H1 (cell line): ENCODE results near the gene TNRC6C. TPM values are rescaled to one million over a fixed set of nuclear protein-coding genes. Genes with fewer than 3 reads are reported as not detected.

ENCODE experiments used
- CTCF ChIA-PET: fragments of 300-600 bp; sonication (Branson Sonifier 250); formaldehyde crosslinking; loops from one replicate; lab custom pipeline; 2021; ENCODE audit not compliant: partially characterized antibody; lab: Charles Lee
- POLR2A ChIA-PET: fragments of 300-600 bp; sonication (Branson Sonifier 250); formaldehyde crosslinking; loops from one replicate; lab custom pipeline; 2021; ENCODE audit warnings: inconsistent platforms; ENCODE audit not compliant: partially characterized antibody; lab: Charles Lee
- DNase-seq, 2 experiments: peaks; one replicate each; pipeline versions ENCODE4 v3.0.0 to v3.0.0-alpha.2; 2010 to 2022; ENCODE audit warnings: low spot score in 2 of 2, low read depth in 1 of 2, mixed read lengths in 1 of 2
- FAIRE-seq: peaks from 2 replicates; lab custom pipeline; 2011; peaks lifted over from hg19 to GRCh38; lab: Jason Lieb, UNC
- H2AFZ ChIP-seq: 2 replicates; pipeline ENCODE4 v1.8.1; 2012; ENCODE audit warnings: low read length, inconsistent platforms
- H2AK5ac ChIP-seq: 2 replicates; pipeline ENCODE4 v1.6.1; 2013; ENCODE audit warnings: low read depth, low read length
- H2BK120ac ChIP-seq: replicated peaks from 2 replicates; pipeline ENCODE3; 2013; ENCODE audit warnings: low read depth, low read length, inconsistent platforms
- H2BK12ac ChIP-seq: 2 replicates; pipeline ENCODE4 v1.6.1; 2013; ENCODE audit warnings: low read depth, low read length
- H2BK15ac ChIP-seq: 2 replicates; pipeline ENCODE4 v1.6.1; 2013; ENCODE audit warnings: low read length
- H2BK20ac ChIP-seq: 2 replicates; pipeline ENCODE4 v1.6.1; 2013; ENCODE audit warnings: low read length
- H2BK5ac ChIP-seq: 2 replicates; pipeline ENCODE4 v1.6.1; 2013; ENCODE audit warnings: low read depth, low read length
- H3K14ac ChIP-seq: 2 replicates; pipeline ENCODE4 v1.6.1; 2013; ENCODE audit warnings: inconsistent platforms; ENCODE audit not compliant: insufficient read length
- H3K18ac ChIP-seq: 2 replicates; pipeline ENCODE4 v1.6.1; 2013; ENCODE audit warnings: low read length; ENCODE audit errors: extremely low read depth
- H3K23ac ChIP-seq: 2 replicates; pipeline ENCODE4 v1.6.1; 2013; ENCODE audit warnings: inconsistent platforms; ENCODE audit not compliant: insufficient read length
- H3K23me2 ChIP-seq: 2 replicates; pipeline ENCODE4 v1.6.1; 2013; ENCODE audit warnings: low read depth, low read length
- H3K27ac ChIP-seq: 2 replicates; pipeline ENCODE4 v1.6.1; 2011; ENCODE audit warnings: low read depth, low read length, inconsistent platforms
- H3K27me3 ChIP-seq, 4 experiments: replicated peaks in 1 of 4; 1 replicate in 1 of 4; 2 replicates in 3 of 4; pipeline versions ENCODE4 v1.6.1 to v1.8.1; 2011 to 2013; ENCODE audit warnings: low read length in 3 of 4, mild to moderate bottlenecking in 3 of 4, inconsistent platforms in 2 of 4, mixed read lengths in 2 of 4, moderate library complexity in 1 of 4; ENCODE audit not compliant: control insufficient read depth in 3 of 4, insufficient read depth in 3 of 4; ENCODE audit errors: extremely low read depth in 1 of 4
- H3K36me3 ChIP-seq, 4 experiments: 2 replicates each; pipeline versions ENCODE4 v1.6.1 to v1.8.1; 2011 to 2013; ENCODE audit warnings: mild to moderate bottlenecking in 4 of 4, low read length in 3 of 4, moderate library complexity in 2 of 4, control low read depth in 1 of 4, inconsistent platforms in 1 of 4; ENCODE audit not compliant: insufficient read depth in 4 of 4, control insufficient read depth in 2 of 4
- H3K4ac ChIP-seq: replicated peaks from 2 replicates; pipeline ENCODE3; 2013; ENCODE audit warnings: low read length, low read depth, mixed read lengths, inconsistent platforms; ENCODE audit not compliant: insufficient read length
- H3K4me1 ChIP-seq, 4 experiments: replicated peaks in 1 of 4; 1 replicate in 1 of 4; 2 replicates in 3 of 4; pipeline versions ENCODE4 v1.6.1 to v1.8.1; 2011 to 2013; ENCODE audit warnings: low read length in 3 of 4, inconsistent platforms in 2 of 4, mixed read lengths in 1 of 4; ENCODE audit not compliant: insufficient read depth in 4 of 4, control insufficient read depth in 3 of 4
- H3K4me2 ChIP-seq, 2 experiments: 2 replicates each; pipeline versions ENCODE4 v1.6.1 to v1.8.1; 2011 to 2013; ENCODE audit warnings: low read depth in 2 of 2, low read length in 2 of 2, control low read depth in 1 of 2, inconsistent platforms in 1 of 2, mild to moderate bottlenecking in 1 of 2; ENCODE audit not compliant: insufficient read depth in 1 of 2
- H3K4me3 ChIP-seq, 4 experiments: fragments of 200-600, 300-600 bp in 1 of 4; sonication (generic), shearing (Covaris generic), sonication (Bioruptor Twin) in 1 of 4; 2 replicates each; pipeline versions ENCODE4 v1.5.1 to v1.8.1; 2011 to 2016; ENCODE audit warnings: low read length in 4 of 4, low read depth in 3 of 4, control low read depth in 2 of 4, inconsistent platforms in 2 of 4, mild to moderate bottlenecking in 2 of 4, mixed read lengths in 1 of 4, moderate library complexity in 1 of 4; ENCODE audit not compliant: insufficient read depth in 2 of 4; ENCODE audit errors: extremely low read depth in 1 of 4
- H3K56ac ChIP-seq: replicated peaks from 2 replicates; pipeline ENCODE3; 2013; ENCODE audit warnings: low read depth, mild to moderate bottlenecking, mixed read lengths, low read length, inconsistent platforms; ENCODE audit not compliant: insufficient read length
- H3K79me1 ChIP-seq: 2 replicates; pipeline ENCODE4 v1.6.1; 2013; ENCODE audit warnings: low read depth, low read length, control low read depth
- H3K79me2 ChIP-seq, 2 experiments: 2 replicates each; pipeline versions ENCODE4 v1.6.1 to v1.8.1; 2012 to 2013; ENCODE audit warnings: low read length in 2 of 2, mild to moderate bottlenecking in 2 of 2, inconsistent platforms in 1 of 2; ENCODE audit not compliant: insufficient read depth in 2 of 2, control insufficient read depth in 1 of 2
- H3K9ac ChIP-seq, 4 experiments: replicated peaks in 1 of 4; 1 replicate in 1 of 4; 2 replicates in 3 of 4; pipeline versions ENCODE4 v1.6.1 to v1.8.1; 2011 to 2013; ENCODE audit warnings: low read depth in 3 of 4, low read length in 3 of 4, control low read depth in 2 of 4, mild to moderate bottlenecking in 2 of 4, moderate library complexity in 2 of 4, inconsistent platforms in 1 of 4; ENCODE audit errors: extremely low read depth in 1 of 4
- H3K9me3 ChIP-seq, 2 experiments: 2 replicates each; pipeline versions ENCODE4 v1.6.1 to v1.8.1; 2012 to 2013; ENCODE audit warnings: mild to moderate bottlenecking in 2 of 2, moderate library complexity in 2 of 2, control low read depth in 1 of 2, inconsistent platforms in 1 of 2, low read depth in 1 of 2, low read length in 1 of 2, mixed read lengths in 1 of 2; ENCODE audit not compliant: insufficient read depth in 2 of 2
- H4K20me1 ChIP-seq, 2 experiments: replicated peaks in 1 of 2; 2 replicates each; pipeline versions ENCODE3 to v1.8.1; 2011 to 2013; ENCODE audit warnings: inconsistent platforms in 2 of 2, low read length in 2 of 2, mild to moderate bottlenecking in 1 of 2; ENCODE audit not compliant: insufficient read depth in 2 of 2, control insufficient read depth in 1 of 2
- H4K5ac ChIP-seq: 2 replicates; pipeline ENCODE4 v1.6.1; 2013; ENCODE audit warnings: low read length, low read depth, mixed read lengths, inconsistent platforms; ENCODE audit not compliant: insufficient read length
- H4K8ac ChIP-seq: 2 replicates; pipeline ENCODE4 v1.8.0; 2013; ENCODE audit warnings: mild to moderate bottlenecking, moderate library complexity, low read length, inconsistent platforms; ENCODE audit not compliant: insufficient read depth; ENCODE audit errors: extremely low read depth
- H4K91ac ChIP-seq: replicated peaks from 2 replicates; pipeline ENCODE3; 2013; ENCODE audit warnings: low read length, mixed read lengths, inconsistent platforms; ENCODE audit not compliant: insufficient read length
- ASH2L ChIP-seq: fragments of 200-600, 300-600 bp; sonication (generic); IDR thresholded peaks from one replicate; pipeline ENCODE4 v1.7.1; 2017; ENCODE audit warnings: low read length
- CTCF ChIP-seq, 3 experiments: IDR thresholded peaks; 1 replicate in 2 of 3; 2 replicates in 1 of 3; pipeline versions ENCODE4 v1.5.1 to v1.6.1; 2011; ENCODE audit warnings: low read length in 3 of 3, mild to moderate bottlenecking in 3 of 3, inconsistent platforms in 2 of 3, low read depth in 1 of 3, moderate library complexity in 1 of 3; ENCODE audit not compliant: insufficient read depth in 1 of 3; ENCODE audit errors: control extremely low read depth in 1 of 3
- E2F6 ChIP-seq: IDR thresholded peaks from 2 replicates; pipeline ENCODE4 v1.6.1; 2012; ENCODE audit warnings: inconsistent platforms
- HDAC2 ChIP-seq, 2 experiments: fragments of 300-600 bp in 1 of 2; sonication (generic) in 1 of 2; IDR thresholded peaks; 2 replicates each; pipeline ENCODE4 v1.6.1; 2011 to 2012; ENCODE audit warnings: low read depth in 2 of 2, low read length in 2 of 2, mild to moderate bottlenecking in 2 of 2, moderate library complexity in 2 of 2, borderline replicate concordance in 1 of 2, inconsistent platforms in 1 of 2
- HDAC6 ChIP-seq: IDR thresholded peaks from one replicate; pipeline ENCODE4 v1.7.1; 2012; ENCODE audit warnings: low read depth, mild to moderate bottlenecking, inconsistent platforms, low read length, moderate library complexity
- KDM5A ChIP-seq: fragments of 200-600 bp; IDR thresholded peaks from 2 replicates; pipeline ENCODE4 v1.7.1; 2012; ENCODE audit warnings: mild to moderate bottlenecking, low read length, inconsistent platforms, mixed read lengths
- MAFK ChIP-seq: IDR thresholded peaks from 2 replicates; pipeline ENCODE4 v1.6.1; 2012; ENCODE audit warnings: low read depth, mild to moderate bottlenecking, improper control_type of control experiment, low read length
- MAX ChIP-seq: IDR thresholded peaks from 2 replicates; pipeline ENCODE4 v1.6.1; 2012; ENCODE audit warnings: inconsistent platforms
- POLR2A ChIP-seq, 2 experiments: IDR thresholded peaks; 1 replicate in 1 of 2; 2 replicates in 1 of 2; pipeline ENCODE4 v1.6.1; 2011; ENCODE audit warnings: low read depth in 2 of 2, low read length in 2 of 2, mild to moderate bottlenecking in 2 of 2; ENCODE audit errors: control extremely low read depth in 1 of 2
- POU5F1 ChIP-seq: IDR thresholded peaks from 2 replicates; pipeline ENCODE4 v1.6.1; 2011; ENCODE audit warnings: low read depth, mild to moderate bottlenecking, low read length, moderate library complexity
- SIX5 ChIP-seq: IDR thresholded peaks from 2 replicates; pipeline ENCODE4 v1.6.1; 2011; ENCODE audit warnings: mild to moderate bottlenecking, low read depth, low read length
- YY1 ChIP-seq: IDR thresholded peaks from 2 replicates; pipeline ENCODE4 v1.6.1; 2011; ENCODE audit warnings: low read depth, mild to moderate bottlenecking, low read length
- WGBS, 2 experiments: shearing (Covaris generic) in 1 of 2; methylation state at CpG; one replicate each; pipeline versions ENCODE4 v1.1.6 to v1.1.7; 2013 to 2015; ENCODE audit warnings: low lambda C conversion rate in 2 of 2, mixed read lengths in 2 of 2, inconsistent platforms in 1 of 2, low coverage in 1 of 2, missing lambda C conversion rate in 1 of 2; ENCODE audit not compliant: insufficient replicate concordance in 2 of 2, insufficient coverage in 1 of 2, insufficient read length in 1 of 2; ENCODE audit errors: extremely low coverage in 1 of 2, missing lambda C conversion rate in 1 of 2; 5-methylcytosine and 5-hydroxymethylcytosine counted together
- polyA plus RNA-seq, 7 experiments: library from polyadenylated mRNA; depleted of rRNA in 3 of 7; stranded (reverse) in 5 of 7; unstranded in 2 of 7; fragments of >200 nt in 5 of 7; fragments of 200-250 nt in 2 of 7; gene quantifications; 1 replicate in 5 of 7; 2 replicates in 1 of 7; 4 replicates in 1 of 7; pipeline versions ENCODE4 v1.2.1 to v1.2.3, GENCODE V29; 2011 to 2013; ENCODE audit warnings: missing spikeins in 2 of 7, mixed read lengths in 2 of 7
- total RNA-seq: library from RNA; stranded (reverse); fragmentation: NEBNext Ultra II Directional; extraction: Animal tissue kit (Norgen Biotek cat#: 25700); gene quantifications from 2 replicates; pipeline ENCODE4 v1.2.1, GENCODE V29; 2021

TNRC6C gene
- total and polyA plus RNA-seq, 2 of the 8 experiments (the other 6 are each of a cell fraction or from before 2014, with no cell fraction given), result 2.8 to 28.9 TPM

GRCh38 chr17:78079253-78079652 is 120.8 kb downstream of the TNRC6C start:
- WGBS, 2 experiments, result 95% methylated on average over 6 of the region's 6 CpGs; no CpG with 5 or more reads in 1 of the 2 experiments
- Histone ChIP-seq H2AFZ (no peak overlapping the region), H3K4ac (no peak overlapping the region), H3K4me2 (no peak overlapping the region), H3K79me2 (no peaks in the 10 kb centered on the region), H4K8ac (no peak overlapping the region), H2BK15ac (no peak overlapping the region), H3K56ac (no peak overlapping the region), H4K5ac (no peak overlapping the region), H3K14ac (no peak overlapping the region), H2BK5ac (no peak overlapping the region), H4K20me1 (peaks cover 0 to 4% of the 10 kb centered on the region in 2 experiments), H2BK20ac (no peak overlapping the region), H3K23ac (no peak overlapping the region), H2BK120ac (no peak overlapping the region), H3K23me2 (no peaks in the 10 kb centered on the region), H3K4me3 (no peak overlapping the region), H3K4me1 (no peaks in the 10 kb centered on the region), H3K27ac (no peak overlapping the region), H3K9me3 (no peaks in the 10 kb centered on the region), H3K27me3 (no peaks in the 10 kb centered on the region), H3K79me1 (no peaks in the 10 kb centered on the region), H2BK12ac (no peak overlapping the region), H2AK5ac (no peak overlapping the region), H3K36me3 (peaks cover 20 to 49% (median 35%) of the 10 kb centered on the region in 4 experiments), H4K91ac (no peak overlapping the region), H3K9ac (no peak overlapping the region), H3K18ac (no peak overlapping the region)
- DNase-seq (no peak), FAIRE-seq (no peak)
- TF ChIP-seq SIX5, result no peak
- no peak for TF ChIP-seq MAX
- no peak for TF ChIP-seq E2F6
- TF ChIP-seq POLR2A (IDR thresholded peaks at IDR 0.05; ENCODE audit: control extremely low read depth in 1 of 2, low read depth in 2 of 2, low read length in 2 of 2), result no peak
- TF ChIP-seq ASH2L, result no peak
- TF ChIP-seq HDAC2 (IDR thresholded peaks at IDR 0.05; ENCODE audit: borderline replicate concordance in 1 of 2, low read depth in 2 of 2, low read length in 2 of 2), result no peak
- no peak for TF ChIP-seq MAFK
- no peak for TF ChIP-seq HDAC6
- TF ChIP-seq POU5F1, result no peak
- TF ChIP-seq KDM5A, result no peak
- no peak for TF ChIP-seq CTCF (IDR thresholded peaks at IDR 0.05; ENCODE audit: control extremely low read depth in 1 of 3, insufficient read depth in 1 of 3, low read depth in 1 of 3, low read length in 3 of 3)
- TF ChIP-seq YY1, result no peak
- ChIA-PET CTCF (interaction anchor here (0.6 kb wide), 1 partner anchor 163 kb away, joined by 3 read pairs; no protein-coding TSS in a partner anchor), POLR2A (no interaction called here)
